Panc1 (cell line): ENCODE data around the gene ACSM3.

Experiments
- POLR2AphosphoS5 ChIP-seq: IDR thresholded peaks from 2 replicates; pipeline ENCODE4 v1.6.1; 2012; ENCODE audit warnings: mild to moderate bottlenecking, low read depth, low read length, moderate library complexity
- SIN3A ChIP-seq: IDR thresholded peaks from 2 replicates; pipeline ENCODE4 v1.6.1; 2012; ENCODE audit warnings: low read depth, mild to moderate bottlenecking, low read length, moderate library complexity, borderline replicate concordance; ENCODE audit not compliant: insufficient read depth
- TCF7L2 ChIP-seq: IDR thresholded peaks from 2 replicates; pipeline ENCODE4 v1.6.1; 2011; ENCODE audit warnings: mild to moderate bottlenecking, low read depth, low read length, inconsistent platforms
- TF ChIP-seq, protein P1 (sequence below): fragments of 450-650 bp; IDR thresholded peaks from 2 replicates; pipeline ENCODE4 v1.5.1; 2017; ENCODE audit warnings: mild to moderate bottlenecking

DNA sequence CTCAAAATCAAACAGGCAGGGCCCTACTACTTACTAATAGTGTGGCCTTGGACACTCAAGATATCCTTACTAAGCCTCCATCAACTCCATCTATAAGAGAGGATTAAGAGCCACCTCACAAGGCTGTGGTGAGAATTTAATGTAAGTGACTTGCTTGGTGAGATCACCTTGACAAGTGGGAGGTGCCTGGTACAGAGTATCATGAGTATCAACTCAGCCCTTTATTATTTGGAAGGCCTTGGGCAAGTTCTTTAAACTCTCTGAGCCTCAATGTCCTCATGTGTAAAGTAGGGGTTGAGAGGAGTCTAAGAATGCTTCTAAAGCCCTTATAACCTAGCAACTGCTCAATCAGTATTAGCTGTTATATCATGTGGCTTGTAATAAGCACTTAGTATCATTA lies 37.2 kb upstream of the ACSM3 start:
- TF ChIP-seq, protein P1, sequence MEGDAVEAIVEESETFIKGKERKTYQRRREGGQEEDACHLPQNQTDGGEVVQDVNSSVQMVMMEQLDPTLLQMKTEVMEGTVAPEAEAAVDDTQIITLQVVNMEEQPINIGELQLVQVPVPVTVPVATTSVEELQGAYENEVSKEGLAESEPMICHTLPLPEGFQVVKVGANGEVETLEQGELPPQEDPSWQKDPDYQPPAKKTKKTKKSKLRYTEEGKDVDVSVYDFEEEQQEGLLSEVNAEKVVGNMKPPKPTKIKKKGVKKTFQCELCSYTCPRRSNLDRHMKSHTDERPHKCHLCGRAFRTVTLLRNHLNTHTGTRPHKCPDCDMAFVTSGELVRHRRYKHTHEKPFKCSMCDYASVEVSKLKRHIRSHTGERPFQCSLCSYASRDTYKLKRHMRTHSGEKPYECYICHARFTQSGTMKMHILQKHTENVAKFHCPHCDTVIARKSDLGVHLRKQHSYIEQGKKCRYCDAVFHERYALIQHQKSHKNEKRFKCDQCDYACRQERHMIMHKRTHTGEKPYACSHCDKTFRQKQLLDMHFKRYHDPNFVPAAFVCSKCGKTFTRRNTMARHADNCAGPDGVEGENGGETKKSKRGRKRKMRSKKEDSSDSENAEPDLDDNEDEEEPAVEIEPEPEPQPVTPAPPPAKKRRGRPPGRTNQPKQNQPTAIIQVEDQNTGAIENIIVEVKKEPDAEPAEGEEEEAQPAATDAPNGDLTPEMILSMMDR: no peak
- TF ChIP-seq POLR2AphosphoS5 (no peak), TCF7L2 (no peak), SIN3A (no peak)
